GM10266 (cell line): ENCODE data around the gene SLC12A6.
A peak's percentile ranks its signal among the peaks of the same experiment; 100 is the strongest.

Source experiments
- DNase-seq: peaks from one replicate; pipeline ENCODE4 v3.0.0; 2012; ENCODE audit errors: extremely low spot score
- CTCF ChIP-seq: IDR thresholded peaks from 2 replicates; pipeline ENCODE4 v1.5.1; 2012; ENCODE audit warnings: mild to moderate bottlenecking, low read depth; ENCODE audit not compliant: control insufficient read depth, insufficient read depth; ENCODE audit errors: missing control alignments

Gene SLC12A6

GRCh38 chr15:34324933-34325332 is 12.6 kb downstream of the SLC12A6 start:
- no peak for TF ChIP-seq CTCF
- no peak for DNase-seq

- no peak for DNase-seq
- TF ChIP-seq CTCF = no peak
Measured at GRCh38 chr15:34323217-34323616, 14.4 kb downstream of the SLC12A6 start.

- TF ChIP-seq CTCF = no peak
- DNase-seq = peak; percentile 33
Measured at GRCh38 chr15:34318277-34319079, 19.1 kb downstream of the SLC12A6 start.

GRCh38 chr15:34314491-34315490 is 22.8 kb downstream of the SLC12A6 start:
- no peak for TF ChIP-seq CTCF
- DNase-seq = no peak

- TF ChIP-seq CTCF = no peak
- DNase-seq = no peak
Measured at GRCh38 chr15:34311563-34311962, 26.0 kb downstream of the SLC12A6 start.

GRCh38 chr15:34304613-34305012 is 33.0 kb downstream of the SLC12A6 start:
- TF ChIP-seq CTCF = no peak
- no peak for DNase-seq

GRCh38 chr15:34301058-34301457 is 36.5 kb downstream of the SLC12A6 start:
- no peak for TF ChIP-seq CTCF
- no peak for DNase-seq
